GM19324 (cell line): Measurements from ENCODE around the gene ZNF414.

ENCODE experiments used
- ATAC-seq: cut with Tn5 transposase; IDR thresholded peaks from one replicate; pipeline ENCODE4 v1.9.1; 2021; ENCODE audit warnings: mild to moderate bottlenecking, moderate library complexity; ENCODE audit not compliant: unreplicated experiment, low FRiP score

Gene ZNF414

DNA sequence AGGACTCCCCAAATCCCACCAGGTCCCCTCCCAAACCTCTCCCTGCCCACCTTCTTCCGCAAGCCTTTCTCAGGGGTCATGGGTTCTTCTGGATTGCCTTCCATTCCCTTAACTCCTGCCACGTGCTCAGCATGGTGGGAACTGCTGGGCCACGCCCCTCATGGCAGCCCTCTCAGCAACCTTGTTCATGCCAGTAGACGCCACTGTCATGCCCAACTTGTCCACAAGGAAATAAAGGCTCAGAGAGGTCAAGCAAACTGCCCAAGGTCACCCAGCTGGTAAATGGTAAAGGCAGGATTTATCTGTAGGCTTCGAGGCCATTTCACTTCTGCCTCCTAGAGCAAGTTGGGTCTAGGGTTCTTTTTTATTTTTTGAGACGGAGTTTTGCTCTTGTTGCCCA, 22.4 kb downstream of the ZNF414 start:
- ATAC-seq: no peak

DNA sequence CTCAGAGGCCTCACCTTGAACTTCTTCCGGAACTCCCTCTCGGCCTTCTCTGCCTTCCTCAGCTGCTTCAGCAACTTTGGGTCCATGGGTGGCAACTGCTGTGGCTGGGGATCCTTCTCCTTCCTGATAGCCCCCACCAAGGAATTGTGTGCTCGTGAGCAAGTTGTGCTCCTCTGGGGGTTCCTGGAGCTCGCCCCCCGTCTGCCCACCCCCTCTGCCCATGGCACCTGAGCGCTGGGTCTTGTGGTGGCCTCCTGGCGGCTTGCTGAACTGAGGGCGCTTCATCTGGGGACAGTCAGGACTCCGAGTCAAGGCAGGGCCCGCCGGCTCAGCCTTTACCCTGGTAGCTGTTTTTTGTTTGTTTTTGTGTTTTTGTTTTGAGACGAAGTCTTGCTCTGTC, 23.1 kb downstream of the ZNF414 start:
- ATAC-seq: no peak

DNA sequence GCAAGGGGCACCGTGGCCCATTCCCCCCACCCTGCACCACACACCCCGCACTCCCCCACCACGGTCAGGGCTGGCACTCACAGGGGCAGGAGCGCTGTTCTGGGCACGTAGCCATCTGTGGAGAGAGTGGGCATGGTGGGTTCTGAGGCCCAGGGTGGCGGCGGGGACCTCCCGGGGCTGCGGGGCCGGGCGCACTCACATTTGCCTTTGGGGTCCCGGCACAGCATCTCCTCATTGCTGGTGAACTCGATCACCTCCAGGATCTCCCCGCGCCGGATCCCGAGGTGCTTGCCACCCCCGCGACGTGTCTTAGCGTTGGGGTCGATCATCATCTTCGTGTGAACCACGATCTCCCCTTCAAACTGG, 23.6 kb downstream of the ZNF414 start:
- ATAC-seq: no peak

DNA sequence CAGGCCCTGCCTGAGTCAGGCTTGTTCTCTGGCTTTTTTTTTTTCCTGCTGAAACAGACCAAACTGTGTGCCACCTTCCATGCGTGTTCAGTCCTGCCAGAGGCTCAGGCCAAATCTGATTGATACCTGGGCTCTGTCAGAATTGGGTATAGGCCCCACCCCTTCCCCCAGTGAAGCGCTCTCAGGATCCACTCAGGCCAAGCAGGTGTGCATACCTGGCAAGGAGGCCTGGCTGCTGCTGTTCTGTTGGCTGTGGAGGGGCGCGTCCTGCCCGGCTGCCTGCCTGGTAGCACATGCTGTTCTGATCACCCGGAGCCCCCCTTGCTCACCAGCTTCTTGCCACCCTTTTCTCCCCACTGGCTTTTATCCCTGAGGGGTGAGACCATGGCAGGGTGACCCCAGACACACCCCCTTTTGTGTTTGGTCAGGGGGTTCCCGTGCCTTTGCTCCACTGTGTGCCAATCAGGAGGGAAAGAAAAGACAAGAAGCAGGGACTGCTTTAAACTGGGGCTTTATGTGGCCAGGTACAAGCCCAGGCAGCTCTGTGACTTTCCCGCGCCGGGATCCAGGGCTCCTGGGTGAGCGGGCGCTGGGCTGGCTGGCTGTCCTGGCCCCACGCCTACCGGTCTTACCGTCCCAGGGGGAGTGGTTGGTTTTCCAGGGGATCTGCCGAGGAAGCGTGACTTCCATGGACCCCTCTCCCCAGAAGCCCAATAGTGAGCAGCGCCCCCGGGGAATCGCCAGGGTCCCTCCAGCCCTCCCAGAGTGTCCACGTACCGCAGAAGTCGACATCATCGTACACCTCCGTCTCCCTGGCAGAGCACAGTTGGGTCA, 24.2 kb downstream of the ZNF414 start:
- ATAC-seq: no peak

DNA sequence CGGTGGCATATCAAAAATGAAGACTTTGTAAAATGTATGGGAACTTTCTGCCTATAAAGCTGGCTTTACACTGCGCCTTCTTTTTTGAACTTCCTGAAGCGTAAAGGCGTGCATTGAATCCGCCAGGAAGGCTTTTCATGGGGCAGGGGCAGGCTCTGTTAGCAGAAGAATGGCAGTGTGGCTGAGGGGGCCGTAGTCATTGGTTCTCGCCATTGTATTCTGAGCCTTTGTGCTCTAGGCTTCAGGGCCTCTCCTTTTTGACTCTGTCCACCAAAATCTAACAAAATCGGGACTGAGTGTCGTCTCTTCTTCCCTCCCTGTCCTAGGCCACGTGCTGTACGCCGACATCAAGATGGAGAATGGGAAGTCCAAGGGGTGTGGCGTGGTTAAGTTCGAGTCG, 25.6 kb downstream of the ZNF414 start:
- no peak for ATAC-seq

DNA sequence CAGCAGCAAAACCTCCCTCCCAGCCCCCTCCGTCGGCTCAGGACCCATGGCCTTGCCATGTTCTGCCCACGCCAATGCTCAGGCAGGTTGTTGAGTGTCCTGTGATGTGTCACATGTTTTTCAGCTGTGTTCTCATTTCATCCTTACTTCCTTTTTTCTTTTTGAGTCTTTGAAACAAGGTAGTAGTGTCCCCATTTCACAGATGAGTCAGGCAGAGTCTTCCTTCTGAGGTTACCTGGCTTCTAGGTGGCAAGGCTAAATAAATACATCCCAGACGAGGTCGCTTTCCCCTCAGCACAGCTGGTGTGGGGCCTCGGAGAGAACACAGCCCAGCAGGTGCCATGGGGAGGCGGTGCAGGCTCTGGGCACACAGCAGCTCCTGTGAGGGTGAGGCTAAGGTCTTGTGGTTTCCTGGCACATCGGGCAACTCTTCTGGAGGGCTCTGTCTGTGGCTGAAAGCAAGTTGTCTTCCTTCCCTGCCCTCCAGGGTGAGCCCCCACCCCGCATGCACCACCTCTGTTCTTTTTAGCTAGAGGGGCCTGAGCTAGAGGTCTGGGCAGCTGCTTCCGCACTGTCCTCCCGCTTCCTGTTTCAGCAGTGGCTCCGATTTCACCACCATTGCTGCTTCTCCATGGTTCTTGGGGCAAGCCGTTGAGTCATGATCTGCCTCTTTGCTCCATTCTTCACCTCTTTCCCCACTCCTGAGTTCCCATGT, 26.7 kb downstream of the ZNF414 start:
- ATAC-seq: no peak

DNA sequence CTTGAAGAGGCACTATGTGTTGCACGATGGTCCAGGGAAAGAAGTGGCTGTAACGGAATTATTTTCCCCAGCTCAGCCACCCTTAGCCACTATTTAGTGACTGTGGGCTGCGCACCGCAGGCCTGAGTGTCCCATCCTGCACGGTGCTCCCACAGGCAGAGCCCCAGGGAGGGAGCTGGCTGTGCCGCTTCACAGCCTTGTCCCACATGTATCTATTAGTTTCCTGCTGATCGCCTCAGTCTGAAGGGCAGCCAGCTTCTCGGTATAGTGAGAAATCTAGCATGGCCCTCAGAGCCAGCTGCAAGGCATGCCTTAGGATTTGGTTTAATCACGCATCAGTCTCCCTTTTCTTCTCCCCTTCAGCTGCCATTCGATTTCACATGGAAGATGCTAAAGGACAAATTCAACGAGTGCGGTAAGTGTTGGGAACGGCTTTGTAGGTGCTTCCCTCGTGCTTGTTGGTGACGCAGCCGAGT, 27.3 kb downstream of the ZNF414 start:
- no peak for ATAC-seq

DNA sequence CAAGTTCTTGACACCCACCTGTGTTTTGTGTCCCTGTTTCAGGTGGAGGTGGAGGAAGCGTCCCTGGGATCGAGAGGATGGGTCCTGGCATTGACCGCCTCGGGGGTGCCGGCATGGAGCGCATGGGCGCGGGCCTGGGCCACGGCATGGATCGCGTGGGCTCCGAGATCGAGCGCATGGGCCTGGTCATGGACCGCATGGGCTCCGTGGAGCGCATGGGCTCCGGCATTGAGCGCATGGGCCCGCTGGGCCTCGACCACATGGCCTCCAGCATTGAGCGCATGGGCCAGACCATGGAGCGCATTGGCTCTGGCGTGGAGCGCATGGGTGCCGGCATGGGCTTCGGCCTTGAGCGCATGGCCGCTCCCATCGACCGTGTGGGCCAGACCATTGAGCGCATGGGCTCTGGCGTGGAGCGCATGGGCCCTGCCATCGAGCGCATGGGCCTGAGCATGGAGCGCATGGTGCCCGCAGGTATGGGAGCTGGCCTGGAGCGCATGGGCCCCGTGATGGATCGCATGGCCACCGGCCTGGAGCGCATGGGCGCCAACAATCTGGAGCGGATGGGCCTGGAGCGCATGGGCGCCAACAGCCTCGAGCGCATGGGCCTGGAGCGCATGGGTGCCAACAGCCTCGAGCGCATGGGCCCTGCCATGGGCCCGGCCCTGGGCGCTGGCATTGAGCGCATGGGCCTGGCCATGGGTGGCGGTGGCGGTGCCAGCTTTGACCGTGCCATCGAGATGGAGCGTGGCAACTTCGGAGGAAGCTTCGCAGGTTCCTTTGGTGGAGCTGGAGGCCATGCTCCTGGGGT, 28.2 kb downstream of the ZNF414 start:
- ATAC-seq: no peak

DNA sequence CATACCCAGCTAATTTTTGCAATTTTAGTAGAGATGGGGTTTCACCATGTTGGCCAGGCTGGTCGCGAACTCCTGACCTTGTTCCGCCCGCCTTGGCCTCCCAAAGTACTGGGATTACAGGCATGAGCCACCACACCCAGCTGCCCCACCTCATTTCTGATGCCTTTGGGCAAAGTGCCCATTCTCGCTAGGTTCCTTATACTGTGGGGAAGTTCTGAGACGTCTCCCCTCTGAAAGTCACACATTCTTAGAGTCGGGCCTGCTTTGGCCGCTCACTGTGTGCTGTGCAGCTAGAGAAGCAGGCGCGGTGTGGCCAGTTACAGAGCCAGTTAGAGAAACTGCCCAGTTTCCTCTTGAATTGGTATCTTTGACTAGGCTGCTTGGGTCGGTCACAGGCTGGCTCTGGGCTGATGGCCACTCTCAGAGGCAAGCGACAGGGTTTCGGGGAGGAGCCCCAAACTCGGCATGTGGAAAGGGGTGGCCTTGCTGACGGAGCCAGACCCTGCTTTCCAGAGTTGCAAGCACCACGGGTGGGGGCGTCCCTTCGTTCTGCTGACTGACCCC, 29.6 kb downstream of the ZNF414 start:
- ATAC-seq: no peak

DNA sequence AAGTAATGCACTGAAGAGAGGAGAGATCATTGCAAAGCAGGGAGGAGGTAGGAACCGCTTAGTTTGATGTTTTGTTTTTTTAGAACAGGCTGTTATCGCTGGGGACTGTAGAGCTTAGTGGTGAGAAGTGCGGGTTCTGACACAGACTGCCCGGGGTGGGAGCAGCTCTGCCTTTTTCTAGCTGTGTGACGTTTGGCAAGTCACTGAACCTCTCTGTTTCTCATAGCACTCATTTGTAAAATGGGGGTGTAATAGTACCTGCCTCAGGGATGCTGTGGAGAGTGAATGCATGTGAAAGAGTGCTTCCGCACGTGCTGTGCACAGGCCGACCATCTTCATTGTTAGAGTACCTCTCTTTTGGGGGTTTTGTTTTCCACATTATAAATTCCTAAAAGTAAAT, 30.8 kb downstream of the ZNF414 start:
- ATAC-seq: no peak

DNA sequence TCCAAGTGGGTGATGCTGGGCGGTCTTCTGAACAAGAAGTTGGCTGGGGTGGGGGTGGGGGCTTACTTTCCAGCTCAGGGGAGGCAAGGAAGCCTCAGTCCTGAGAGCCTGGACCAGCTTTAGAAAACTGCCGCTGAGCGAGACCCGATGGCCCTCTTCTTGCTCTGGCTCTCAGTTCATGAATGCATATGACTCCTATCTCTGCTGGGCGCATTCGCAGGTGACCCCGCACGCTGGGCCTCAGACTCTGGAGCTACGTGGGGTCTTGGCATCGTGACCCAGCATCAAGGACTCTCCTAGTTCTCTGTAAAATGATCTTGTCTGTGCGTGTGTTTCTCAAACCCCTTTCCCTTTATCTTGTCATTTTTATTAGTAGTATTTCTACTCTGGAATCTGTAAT, 31.3 kb downstream of the ZNF414 start:
- no peak for ATAC-seq

DNA sequence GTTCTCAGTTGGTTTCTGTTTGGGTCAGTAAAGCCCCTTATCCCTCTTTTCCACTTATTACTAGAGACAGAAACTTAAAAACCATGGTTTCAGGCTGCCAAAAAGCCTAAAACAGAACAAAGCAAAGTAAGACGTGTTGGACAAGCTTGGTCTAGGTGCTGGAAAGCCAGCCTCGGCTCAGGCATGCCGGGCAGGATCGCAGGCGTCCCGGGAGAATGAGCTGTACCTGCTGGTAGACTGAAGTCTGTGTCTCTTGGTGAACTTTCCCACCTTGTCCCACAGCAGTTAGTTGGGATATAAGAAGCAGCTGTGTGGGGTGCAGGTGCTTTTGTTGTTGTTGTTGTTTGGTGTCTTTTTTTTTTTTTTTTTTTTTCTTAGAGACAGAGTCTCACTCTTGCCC, 32.4 kb downstream of the ZNF414 start:
- ATAC-seq: no peak

DNA sequence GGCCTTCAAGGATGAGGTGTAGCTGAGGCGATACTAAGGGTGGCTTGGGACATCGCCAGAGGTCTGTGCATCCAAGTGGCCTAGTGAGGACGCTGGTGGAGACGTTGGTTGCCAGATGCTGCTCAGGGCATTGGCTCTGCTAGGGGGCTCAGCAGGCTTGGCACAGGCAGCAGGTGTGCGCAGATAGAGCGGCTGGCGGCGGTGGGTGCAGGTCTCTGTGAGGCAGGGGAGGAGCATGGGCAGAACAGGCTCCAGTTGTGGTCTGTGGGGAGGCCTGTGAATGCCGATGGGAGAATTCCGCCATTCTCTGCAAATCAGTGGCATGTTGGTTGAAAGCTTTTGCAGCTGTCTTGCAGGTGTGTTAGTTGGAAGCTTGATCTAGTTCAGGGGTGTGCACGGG, 32.8 kb downstream of the ZNF414 start:
- no peak for ATAC-seq

DNA sequence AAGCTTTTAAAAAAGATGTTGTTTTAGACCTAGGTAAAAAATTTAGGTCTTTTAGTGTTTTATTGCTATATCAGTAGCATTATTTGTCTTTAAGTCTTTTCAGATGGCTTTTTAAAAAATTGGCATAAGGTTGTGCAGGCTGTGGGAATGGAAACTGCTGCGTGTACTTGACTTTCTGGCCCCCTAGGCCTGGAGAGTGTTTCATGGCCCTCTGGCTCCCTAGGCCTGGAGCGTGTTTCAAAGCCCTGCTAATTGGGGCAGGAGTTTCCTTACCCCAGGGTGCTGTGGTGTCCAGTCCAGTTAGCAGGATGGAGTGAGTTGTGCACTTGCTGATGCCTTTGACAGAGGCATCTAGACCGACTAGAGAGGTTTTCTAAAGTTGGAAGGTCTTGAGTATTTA, 35.4 kb downstream of the ZNF414 start:
- no peak for ATAC-seq

DNA sequence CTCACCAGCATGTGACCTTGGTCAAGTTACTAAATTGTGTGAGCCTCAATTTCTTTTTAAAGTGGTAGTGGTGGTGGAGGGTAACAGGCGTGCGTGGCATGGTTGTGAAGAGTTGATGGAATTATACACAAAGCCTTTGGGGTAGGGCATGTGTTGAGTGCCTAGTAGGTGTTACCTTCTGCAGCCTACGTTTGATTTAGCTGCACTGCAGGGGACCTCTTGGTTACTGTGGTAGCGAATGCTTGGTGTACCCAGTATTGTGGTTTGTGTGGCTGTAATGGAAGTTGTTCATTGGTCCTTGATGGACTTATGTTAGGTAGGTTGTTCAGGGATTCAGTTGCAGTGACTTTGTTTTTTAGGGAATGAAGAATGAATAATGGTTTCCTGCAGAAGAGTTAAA, 36.1 kb downstream of the ZNF414 start:
- ATAC-seq: no peak

DNA sequence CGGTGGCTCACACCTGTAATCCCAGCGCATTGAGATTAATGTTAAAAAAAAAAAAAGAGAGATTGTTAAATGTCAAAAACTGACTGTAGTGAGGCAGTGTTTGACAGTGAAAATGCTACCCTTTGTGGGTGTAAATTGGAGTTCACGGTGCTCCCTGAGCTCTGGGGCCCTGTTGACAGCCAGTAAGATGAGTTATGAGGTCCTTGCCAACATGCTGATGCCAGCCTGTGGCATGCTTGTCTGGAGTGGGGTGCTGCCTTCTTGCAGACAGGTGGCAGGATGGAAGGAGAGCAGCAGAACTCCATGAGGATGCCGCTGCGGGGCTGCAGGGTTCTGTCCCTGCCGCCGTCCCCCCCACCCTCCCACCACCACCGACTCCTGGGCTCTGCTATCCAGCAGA, 37.4 kb downstream of the ZNF414 start:
- ATAC-seq: no peak

DNA sequence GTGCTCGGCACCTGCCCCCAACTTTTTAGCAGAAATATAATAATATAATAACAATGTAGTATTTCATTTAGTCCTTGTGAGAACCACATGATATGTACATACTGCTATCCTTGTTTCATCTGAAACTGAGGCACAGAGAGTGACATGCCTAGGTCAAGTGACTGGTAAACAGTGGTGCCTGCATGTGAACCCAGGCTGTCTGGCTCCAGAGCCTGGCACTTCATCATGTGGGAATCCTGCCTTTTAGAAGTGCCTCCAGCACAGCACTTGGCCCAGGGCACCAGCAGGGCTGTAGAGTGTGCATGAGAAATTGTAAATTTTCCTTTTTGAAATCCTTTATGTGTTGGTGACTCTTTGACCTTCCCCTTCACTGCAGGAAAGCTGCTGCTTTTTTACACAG, 39.0 kb downstream of the ZNF414 start:
- ATAC-seq: no peak

DNA sequence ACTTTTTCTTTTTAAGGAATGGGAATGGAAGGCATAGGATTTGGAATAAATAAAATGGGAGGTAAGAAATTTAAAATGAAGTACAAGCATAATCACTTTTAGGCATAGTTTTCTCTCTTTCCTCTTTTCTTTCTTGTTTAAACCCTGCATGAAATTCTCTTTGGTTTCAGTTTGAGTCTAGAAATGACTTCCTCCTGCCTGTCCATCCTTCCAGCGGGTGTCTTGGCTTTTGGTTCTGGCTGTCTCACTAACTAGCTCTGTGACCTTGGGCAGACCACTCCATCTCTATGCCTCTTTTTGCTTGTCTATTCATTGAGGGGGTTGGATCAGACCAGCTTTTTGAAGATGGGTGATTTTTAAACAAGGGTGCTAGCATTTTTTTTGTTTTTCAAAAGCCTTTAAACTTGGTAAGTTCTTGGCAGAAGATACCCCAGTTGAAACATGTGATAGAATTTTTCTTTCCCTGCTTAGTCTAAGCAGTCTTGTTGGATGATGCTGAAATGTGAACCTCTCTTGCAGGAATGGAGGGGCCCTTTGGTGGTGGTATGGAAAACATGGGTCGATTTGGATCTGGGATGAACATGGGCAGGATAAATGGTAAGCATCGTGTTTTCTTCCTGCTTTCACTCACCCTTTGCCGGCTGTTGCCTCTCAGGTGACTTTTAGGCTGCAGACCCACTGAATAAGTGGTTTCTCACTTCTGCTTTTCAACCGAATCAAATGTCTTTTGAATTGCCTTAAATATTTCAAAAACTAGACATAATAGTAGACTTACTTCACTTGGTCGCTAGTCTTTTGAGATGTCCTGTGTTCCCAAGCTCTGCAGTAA, 40.1 kb downstream of the ZNF414 start:
- ATAC-seq: no peak

DNA sequence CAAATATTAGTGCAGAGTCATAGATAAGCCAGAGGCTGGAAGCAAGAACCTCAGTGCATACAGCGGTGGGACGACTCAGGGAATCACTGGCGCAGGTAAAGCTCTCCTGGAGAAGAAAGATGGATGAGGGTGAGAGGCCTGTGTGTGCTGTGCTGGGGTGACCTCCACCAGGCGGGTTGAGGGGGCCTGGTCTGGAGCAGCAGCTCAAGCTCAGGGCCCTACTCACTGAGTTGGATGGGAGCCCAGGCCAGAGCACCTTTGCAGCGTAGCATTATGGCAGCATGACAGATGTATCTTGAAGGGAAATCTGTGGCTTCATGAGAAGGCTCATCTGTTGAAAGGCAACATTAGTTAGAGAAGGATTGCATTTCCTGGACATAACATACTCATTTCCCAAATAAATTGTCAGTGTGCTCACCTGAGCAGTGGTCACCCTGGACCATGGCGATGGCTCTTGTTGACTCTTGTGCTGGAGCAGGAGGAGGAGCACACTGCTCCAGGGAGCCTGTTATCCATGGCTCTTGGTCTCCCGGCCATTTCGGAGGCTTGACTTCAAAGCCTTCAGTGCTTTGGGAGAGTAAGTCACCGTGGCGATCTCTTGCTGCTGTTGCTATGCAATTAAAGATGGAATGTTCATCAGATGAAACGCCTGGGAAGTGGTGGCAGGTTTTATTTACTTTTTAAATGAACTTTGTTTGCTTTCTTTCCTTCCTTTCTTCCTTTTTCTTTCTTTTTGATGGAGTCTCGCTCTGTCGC, 44.2 kb downstream of the ZNF414 start:
- ATAC-seq: no peak
